HepG2 (cell line): ENCODE results near the gene POGLUT3.

Source experiments
- BHLHE40 ChIP-seq: IDR thresholded peaks from 2 replicates; pipeline ENCODE4 v1.6.1; 2011; ENCODE audit warnings: low read length, improper control_type of control experiment
- CREB1 ChIP-seq, 2 experiments: fragments of 450-650 bp in 1 of 2; IDR thresholded peaks; 2 replicates each; pipeline ENCODE4 v1.6.1; 2016 to 2017; ENCODE audit warnings: control low read depth in 1 of 2, mild to moderate bottlenecking in 1 of 2, missing compliant biosample characterization in 1 of 2, missing genetic modification characterization in 1 of 2
- MXI1 ChIP-seq: IDR thresholded peaks from 3 replicates; pipeline ENCODE4 v1.6.1; 2012; ENCODE audit warnings: low read depth, low read length, inconsistent platforms, borderline replicate concordance
- SNRNP70 ChIP-seq: fragments of 200-400 bp; formaldehyde crosslinking; IDR thresholded peaks from 2 replicates; pipeline ENCODE4 v1.6.1; 2017; ENCODE audit warnings: mild to moderate bottlenecking, low read depth, low read length, moderate library complexity
- TBX3 ChIP-seq: fragments of 450-650 bp; IDR thresholded peaks from 2 replicates; pipeline ENCODE4 v1.6.1; 2017; ENCODE audit warnings: antibody characterized with exemption, mild to moderate bottlenecking, inconsistent platforms, borderline replicate concordance
- ZBTB20 ChIP-seq: sonication (generic); formaldehyde crosslinking; IDR thresholded peaks from 2 replicates; pipeline ENCODE4 v1.8.1; 2023; ENCODE audit warnings: missing genetic modification reagents, low read depth, mild to moderate bottlenecking, borderline replicate concordance
- ZNF780A ChIP-seq: sonication (generic); formaldehyde crosslinking; IDR thresholded peaks from 2 replicates; pipeline ENCODE4 v1.8.0; 2022; ENCODE audit warnings: mild to moderate bottlenecking, missing genetic modification reagents, moderate library complexity
- TF ChIP-seq, protein P1 (sequence below): sonication (generic); formaldehyde crosslinking; IDR thresholded peaks from 2 replicates; pipeline ENCODE4 v1.8.1; 2022; ENCODE audit warnings: low read depth, mild to moderate bottlenecking, missing genetic modification reagents
- TF ChIP-seq, protein P2 (sequence below): sonication (generic); formaldehyde crosslinking; IDR thresholded peaks from 2 replicates; pipeline ENCODE4 v1.5.0; 2020; ENCODE audit warnings: mild to moderate bottlenecking, missing genetic modification reagents, moderate library complexity
- TF ChIP-seq, protein P3 (sequence below): sonication (generic); formaldehyde crosslinking; IDR thresholded peaks from 2 replicates; pipeline ENCODE4 v1.4.0; 2020; ENCODE audit warnings: missing genetic modification reagents
- TF ChIP-seq, protein P4 (sequence below): IDR thresholded peaks from 2 replicates; pipeline ENCODE4 v1.6.1; 2012; ENCODE audit warnings: inconsistent platforms

DNA sequence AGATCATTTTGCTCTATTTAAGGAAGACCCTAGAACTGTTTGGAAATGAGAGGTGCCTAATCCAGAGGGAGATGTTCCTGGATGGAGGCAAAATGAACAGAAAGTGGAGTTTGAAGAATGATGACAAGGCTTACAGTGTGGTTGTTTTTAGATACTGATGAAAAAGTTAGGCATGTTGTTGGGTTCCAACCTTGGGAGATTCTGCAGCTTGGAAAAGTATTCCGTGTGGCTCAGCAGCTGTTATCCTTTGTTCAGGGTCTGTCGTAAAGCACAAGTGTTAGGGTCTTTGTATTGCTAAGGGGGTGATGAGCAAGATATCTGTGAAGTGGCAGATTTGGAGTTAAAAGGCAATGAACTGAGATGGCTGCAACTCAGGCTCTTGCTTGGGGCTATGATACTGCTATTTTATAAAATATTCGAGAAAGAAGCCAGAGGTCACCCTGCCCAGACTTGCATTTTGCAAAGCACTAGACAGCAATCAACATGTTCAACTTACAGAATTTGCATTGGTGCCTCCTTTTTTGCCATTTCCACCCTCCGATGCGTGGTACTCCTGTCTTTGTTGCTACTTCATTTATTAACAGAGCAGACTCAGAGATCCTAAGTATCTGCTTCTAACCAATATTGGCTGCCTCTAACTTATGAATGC lies 45.3 kb upstream of the POGLUT3 start:
- no peak for TF ChIP-seq BHLHE40
- TF ChIP-seq, protein P1, sequence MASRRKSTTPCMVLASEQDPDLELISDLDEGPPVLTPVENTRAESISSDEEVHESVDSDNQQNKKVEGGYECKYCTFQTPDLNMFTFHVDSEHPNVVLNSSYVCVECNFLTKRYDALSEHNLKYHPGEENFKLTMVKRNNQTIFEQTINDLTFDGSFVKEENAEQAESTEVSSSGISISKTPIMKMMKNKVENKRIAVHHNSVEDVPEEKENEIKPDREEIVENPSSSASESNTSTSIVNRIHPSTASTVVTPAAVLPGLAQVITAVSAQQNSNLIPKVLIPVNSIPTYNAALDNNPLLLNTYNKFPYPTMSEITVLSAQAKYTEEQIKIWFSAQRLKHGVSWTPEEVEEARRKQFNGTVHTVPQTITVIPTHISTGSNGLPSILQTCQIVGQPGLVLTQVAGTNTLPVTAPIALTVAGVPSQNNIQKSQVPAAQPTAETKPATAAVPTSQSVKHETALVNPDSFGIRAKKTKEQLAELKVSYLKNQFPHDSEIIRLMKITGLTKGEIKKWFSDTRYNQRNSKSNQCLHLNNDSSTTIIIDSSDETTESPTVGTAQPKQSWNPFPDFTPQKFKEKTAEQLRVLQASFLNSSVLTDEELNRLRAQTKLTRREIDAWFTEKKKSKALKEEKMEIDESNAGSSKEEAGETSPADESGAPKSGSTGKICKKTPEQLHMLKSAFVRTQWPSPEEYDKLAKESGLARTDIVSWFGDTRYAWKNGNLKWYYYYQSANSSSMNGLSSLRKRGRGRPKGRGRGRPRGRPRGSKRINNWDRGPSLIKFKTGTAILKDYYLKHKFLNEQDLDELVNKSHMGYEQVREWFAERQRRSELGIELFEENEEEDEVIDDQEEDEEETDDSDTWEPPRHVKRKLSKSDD (CRISPR knock-in tag), result no peak
- TF ChIP-seq, protein P2, sequence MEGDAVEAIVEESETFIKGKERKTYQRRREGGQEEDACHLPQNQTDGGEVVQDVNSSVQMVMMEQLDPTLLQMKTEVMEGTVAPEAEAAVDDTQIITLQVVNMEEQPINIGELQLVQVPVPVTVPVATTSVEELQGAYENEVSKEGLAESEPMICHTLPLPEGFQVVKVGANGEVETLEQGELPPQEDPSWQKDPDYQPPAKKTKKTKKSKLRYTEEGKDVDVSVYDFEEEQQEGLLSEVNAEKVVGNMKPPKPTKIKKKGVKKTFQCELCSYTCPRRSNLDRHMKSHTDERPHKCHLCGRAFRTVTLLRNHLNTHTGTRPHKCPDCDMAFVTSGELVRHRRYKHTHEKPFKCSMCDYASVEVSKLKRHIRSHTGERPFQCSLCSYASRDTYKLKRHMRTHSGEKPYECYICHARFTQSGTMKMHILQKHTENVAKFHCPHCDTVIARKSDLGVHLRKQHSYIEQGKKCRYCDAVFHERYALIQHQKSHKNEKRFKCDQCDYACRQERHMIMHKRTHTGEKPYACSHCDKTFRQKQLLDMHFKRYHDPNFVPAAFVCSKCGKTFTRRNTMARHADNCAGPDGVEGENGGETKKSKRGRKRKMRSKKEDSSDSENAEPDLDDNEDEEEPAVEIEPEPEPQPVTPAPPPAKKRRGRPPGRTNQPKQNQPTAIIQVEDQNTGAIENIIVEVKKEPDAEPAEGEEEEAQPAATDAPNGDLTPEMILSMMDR (CRISPR knock-in tag), result no peak
- TF ChIP-seq MXI1, result no peak
- TF ChIP-seq, protein P3, sequence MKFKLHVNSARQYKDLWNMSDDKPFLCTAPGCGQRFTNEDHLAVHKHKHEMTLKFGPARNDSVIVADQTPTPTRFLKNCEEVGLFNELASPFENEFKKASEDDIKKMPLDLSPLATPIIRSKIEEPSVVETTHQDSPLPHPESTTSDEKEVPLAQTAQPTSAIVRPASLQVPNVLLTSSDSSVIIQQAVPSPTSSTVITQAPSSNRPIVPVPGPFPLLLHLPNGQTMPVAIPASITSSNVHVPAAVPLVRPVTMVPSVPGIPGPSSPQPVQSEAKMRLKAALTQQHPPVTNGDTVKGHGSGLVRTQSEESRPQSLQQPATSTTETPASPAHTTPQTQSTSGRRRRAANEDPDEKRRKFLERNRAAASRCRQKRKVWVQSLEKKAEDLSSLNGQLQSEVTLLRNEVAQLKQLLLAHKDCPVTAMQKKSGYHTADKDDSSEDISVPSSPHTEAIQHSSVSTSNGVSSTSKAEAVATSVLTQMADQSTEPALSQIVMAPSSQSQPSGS, result no peak
- TF ChIP-seq, protein P4, sequence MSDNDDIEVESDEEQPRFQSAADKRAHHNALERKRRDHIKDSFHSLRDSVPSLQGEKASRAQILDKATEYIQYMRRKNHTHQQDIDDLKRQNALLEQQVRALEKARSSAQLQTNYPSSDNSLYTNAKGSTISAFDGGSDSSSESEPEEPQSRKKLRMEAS, result no peak
- TF ChIP-seq CREB1 (IDR thresholded peaks at IDR 0.05), result no peak
- no peak for TF ChIP-seq CREB1 (CRISPR knock-in tag; IDR thresholded peaks at IDR 0.05)
- TF ChIP-seq TBX3, result no peak
- TF ChIP-seq SNRNP70, result no peak
- no peak for TF ChIP-seq ZNF780A (CRISPR knock-in tag)
- no peak for TF ChIP-seq ZBTB20
